Hematopoietic multipotent progenitor cell treated with erythropoietin and hydrocortisone succinate and interleukin-3 and kit ligand, for 6 days (in vitro differentiated cells): ENCODE results near the gene SRPK2.
"Not testable (repeated sequence)": the region's sequence is repeated elsewhere in the genome, so short reads cannot be mapped to it uniquely, and the experiment has no call there.

ENCODE experiments used
- DNase-seq: peaks from one replicate; pipeline ENCODE4 v3.0.0-alpha.2; 2015

The SRPK2 gene

GRCh38 chr7:105388356-105389087, at the start of gene SRPK2:
SRPK2 (minus strand) TSS chr7:105388921.
- DNase-seq = peak; percentile 72

GRCh38 chr7:105438254-105438653, 49.5 kb upstream of the SRPK2 start:
- DNase-seq = no peak

GRCh38 chr7:105437356-105437755, 48.6 kb upstream of the SRPK2 start:
- not testable (repeated sequence) for DNase-seq

GRCh38 chr7:105429746-105430612, 41.3 kb upstream of the SRPK2 start:
- peak; percentile 79 for DNase-seq

GRCh38 chr7:105426606-105427146, 38.0 kb upstream of the SRPK2 start:
- DNase-seq = no peak

GRCh38 chr7:105423987-105424386, 35.3 kb upstream of the SRPK2 start:
- DNase-seq = no peak

GRCh38 chr7:105413887-105414437, 25.2 kb upstream of the SRPK2 start:
- DNase-seq = peak; percentile 27

- not testable (repeated sequence) for DNase-seq
These were observed 22.1 kb upstream of the SRPK2 start for GRCh38 chr7:105410774-105411173.

GRCh38 chr7:105409775-105410174, 21.1 kb upstream of the SRPK2 start:
- not testable (repeated sequence) for DNase-seq

- no peak for DNase-seq
These were observed 20.2 kb upstream of the SRPK2 start for GRCh38 chr7:105408791-105409410.

GRCh38 chr7:105403128-105403527, 14.4 kb upstream of the SRPK2 start:
- DNase-seq = no peak

- peak; percentile 23 for DNase-seq
These were observed 13.7 kb upstream of the SRPK2 start for GRCh38 chr7:105402221-105403095.

GRCh38 chr7:105399043-105399725, 10.5 kb upstream of the SRPK2 start:
- DNase-seq = peak; percentile 48

GRCh38 chr7:105396566-105396965, 7.8 kb upstream of the SRPK2 start:
- no peak for DNase-seq

- no peak for DNase-seq
These were observed 2.7 kb upstream of the SRPK2 start for GRCh38 chr7:105391429-105391828.

- DNase-seq = no peak
These were observed 1.2 kb upstream of the SRPK2 start for GRCh38 chr7:105389889-105390288.

GRCh38 chr7:105389088-105389650, 448 bp upstream of the SRPK2 start:
- peak; percentile 64 for DNase-seq

- DNase-seq = peak; percentile 71
These were observed 989 bp downstream of the SRPK2 start for GRCh38 chr7:105387508-105388355.

- DNase-seq = no peak
These were observed 10.8 kb downstream of the SRPK2 start for GRCh38 chr7:105377903-105378302.
